B cell (primary cell): ENCODE measurements around the gene IL19. TPM values are rescaled to one million over a fixed set of nuclear protein-coding genes. Genes with fewer than 3 reads are reported as not detected.

Source experiments
- ATAC-seq: fragments of 200-7000 bp; cut with Tn5 transposase; one replicate; pipeline ENCODE4 v1.10.0; 2021; ENCODE audit warnings: low read depth, mild to moderate bottlenecking, moderate number of reproducible peaks, moderate library complexity
- CTCF ChIA-PET: fragments of 350-600 bp; sonication (Branson Sonifier 250); formaldehyde crosslinking; loops from one replicate; lab custom pipeline; 2021; ENCODE audit warnings: antibody characterized with exemption, inconsistent platforms; lab: Charles Lee
- POLR2A ChIA-PET: fragments of 350-600 bp; sonication (Branson Sonifier 250); formaldehyde crosslinking; loops from one replicate; lab custom pipeline; 2021; ENCODE audit warnings: antibody characterized with exemption; lab: Charles Lee
- DNase-seq: peaks from one replicate; pipeline ENCODE4 v3.0.0; 2013
- H2AFZ ChIP-seq: 2 replicates; pipeline ENCODE4 v1.6.1; 2012; ENCODE audit warnings: mild to moderate bottlenecking, low read depth, low read length; ENCODE audit not compliant: insufficient read depth, poor library complexity, severe bottlenecking
- H3K27ac ChIP-seq, 2 donors: 1 replicate in 1 of 2; 2 replicates in 1 of 2; pipeline ENCODE4 v1.5.1; 2012 to 2013; ENCODE audit warnings: low read length in 2 of 2, mild to moderate bottlenecking in 2 of 2, moderate library complexity in 1 of 2
- H3K27me3 ChIP-seq, 4 experiments: fragments of 200-600 bp in 1 of 4; sonication (generic) in 1 of 4; replicated peaks in 1 of 4; 1 replicate in 2 of 4; 2 replicates in 2 of 4; pipeline versions ENCODE4 v1.6.1 to v1.7.0; 2013 to 2016; ENCODE audit warnings: low read length in 3 of 4, mild to moderate bottlenecking in 2 of 4, mixed read lengths in 1 of 4, moderate library complexity in 1 of 4; ENCODE audit not compliant: insufficient read depth in 4 of 4, control insufficient read depth in 3 of 4; ENCODE audit errors: control extremely low read depth in 1 of 4
- H3K36me3 ChIP-seq, 2 experiments: replicated peaks in 1 of 2; 1 replicate in 1 of 2; 2 replicates in 1 of 2; pipeline versions ENCODE4 v1.6.1 to v1.7.1; 2013; ENCODE audit warnings: low read length in 1 of 2; ENCODE audit not compliant: insufficient read depth in 2 of 2, control insufficient read depth in 1 of 2; ENCODE audit errors: control extremely low read depth in 1 of 2, extremely low read depth in 1 of 2
- H3K4me1 ChIP-seq, 2 donors: fragments of 200-600 bp in 1 of 2; sonication (generic) in 1 of 2; 1 replicate in 1 of 2; 2 replicates in 1 of 2; pipeline versions ENCODE4 v1.5.1 to v1.6.1; 2013 to 2017; ENCODE audit warnings: low read length in 2 of 2; ENCODE audit not compliant: control insufficient read depth in 2 of 2, insufficient read depth in 2 of 2
- H3K4me2 ChIP-seq: replicated peaks from 2 replicates; pipeline ENCODE3; 2012; ENCODE audit warnings: mild to moderate bottlenecking, low read depth, low read length; ENCODE audit not compliant: poor library complexity, severe bottlenecking
- H3K4me3 ChIP-seq, 5 experiments: fragments of 200-600 bp in 1 of 5; sonication (generic) in 1 of 5; 1 replicate in 3 of 5; 2 replicates in 2 of 5; pipeline versions ENCODE4 v1.5.1 to v1.7.0; 2011 to 2016; ENCODE audit warnings: low read length in 4 of 5, mild to moderate bottlenecking in 4 of 5, low read depth in 2 of 5, control low read depth in 1 of 5, moderate library complexity in 1 of 5; ENCODE audit not compliant: insufficient read depth in 1 of 5; ENCODE audit errors: control extremely low read depth in 1 of 5, extremely low read depth in 1 of 5
- H3K79me2 ChIP-seq: fragments of 200-600 bp; sonication (generic); one replicate; pipeline ENCODE4 v1.6.0; 2016; ENCODE audit warnings: low read length; ENCODE audit not compliant: control insufficient read depth, insufficient read depth
- H3K9ac ChIP-seq: fragments of 200-600 bp; sonication (generic); 2 replicates; pipeline ENCODE4 v1.6.1; 2017; ENCODE audit warnings: mild to moderate bottlenecking, low read length, moderate library complexity
- H3K9me3 ChIP-seq, 3 donors: one replicate each; pipeline versions ENCODE4 v1.6.1 to v1.7.1; 2013; ENCODE audit warnings: low read length in 2 of 3; ENCODE audit not compliant: control insufficient read depth in 2 of 3, insufficient read depth in 1 of 3; ENCODE audit errors: control extremely low read depth in 1 of 3
- H4K20me1 ChIP-seq: 2 replicates; pipeline ENCODE4 v1.6.0; 2012; ENCODE audit warnings: mild to moderate bottlenecking, low read length; ENCODE audit not compliant: insufficient read depth, control insufficient read depth, poor library complexity, severe bottlenecking
- H3K27ac Mint-ChIP-seq: one replicate; pipeline ENCODE4 v1.8.0; 2021; ENCODE audit warnings: mixed read lengths
- H3K27me3 Mint-ChIP-seq: one replicate; pipeline ENCODE4 v1.8.0; 2021; ENCODE audit warnings: mixed read lengths
- H3K4me1 Mint-ChIP-seq: one replicate; pipeline ENCODE4 v1.8.0; 2021; ENCODE audit warnings: mixed read lengths
- H3K4me3 Mint-ChIP-seq: one replicate; pipeline ENCODE4 v1.8.0; 2021; ENCODE audit warnings: mixed read lengths
- H3K9me3 Mint-ChIP-seq: one replicate; pipeline ENCODE4 v1.8.0; 2022; ENCODE audit warnings: mixed read lengths; ENCODE audit not compliant: insufficient read depth
- CTCF ChIP-seq: fragments of 200-600 bp; IDR thresholded peaks from one replicate; pipeline ENCODE4 v1.8.0; 2022; ENCODE audit warnings: antibody characterized with exemption, mild to moderate bottlenecking
- EZH2 ChIP-seq: IDR thresholded peaks from 2 replicates; pipeline ENCODE4 v1.6.1; 2012; ENCODE audit warnings: borderline replicate concordance, low read depth, mild to moderate bottlenecking, moderate library complexity, low read length; ENCODE audit not compliant: insufficient read depth, poor library complexity, severe bottlenecking
- WGBS: methylation state at CpG from one replicate; pipeline ENCODE4 v1.1.5; 2013; ENCODE audit warnings: missing lambda C conversion rate; ENCODE audit not compliant: insufficient coverage; 5-methylcytosine and 5-hydroxymethylcytosine counted together
- intact Hi-C: fragments of 100-400 bp; cut with micrococcal nuclease; formaldehyde crosslinking; loops from one replicate; pipeline ENCODE4 v1.10.0; 2022
- polyA plus RNA-seq: library from polyadenylated mRNA; depleted of rRNA; stranded (reverse); fragments of >200 nt; gene quantifications from 2 replicates; pipeline ENCODE4 v1.2.3, GENCODE V29; 2012
- total RNA-seq, 2 donors: library from RNA; stranded (reverse); fragments of 120-200 nt in 1 of 2; gene quantifications; 1 replicate in 1 of 2; 2 replicates in 1 of 2; pipeline versions ENCODE4 v1.2.3 to v1.2.4, GENCODE V29; 2013 to 2022

Gene IL19
- total and polyA plus RNA-seq, 2 donors (not counting 1 experiment from before 2014, with no cell fraction given) = 0.27 TPM; not detected in 1

- H3K4me1 Mint-ChIP-seq = peaks cover 78% of the 10 kb centered on the region
- peak; percentile 50 for ATAC-seq
- H4K20me1 ChIP-seq = no peaks in the 10 kb centered on the region
- H3K27me3 Mint-ChIP-seq = no peaks in the 10 kb centered on the region
- ChIA-PET POLR2A (interaction anchor here (0.8 to 1.4 kb wide), 2 partner anchors 10 to 22 kb away, joined by 3 to 10 read pairs; partner anchors contain the start of genes IL10 and IL19), CTCF (interaction anchor here (1.2 to 1.6 kb wide), 3 partner anchors 9 to 58 kb away, joined by 4 to 6 read pairs (median 6); no protein-coding TSS in a partner anchor)
- no peak for TF ChIP-seq CTCF
- no peak for TF ChIP-seq EZH2
- H3K27me3 ChIP-seq = peaks cover 0 to 4% (median 0%) of the 10 kb centered on the region in 4 experiments
- H3K9me3 Mint-ChIP-seq = no peaks in the 10 kb centered on the region
- H3K4me2 ChIP-seq = no peak overlapping the region
- H3K36me3 ChIP-seq = no peaks in the 10 kb centered on the region
- no peaks in the 10 kb centered on the region for H3K79me2 ChIP-seq
- no peak overlapping the region for H3K27ac ChIP-seq
- H3K27ac Mint-ChIP-seq = peak overlapping the region; percentile 89
- no peak overlapping the region for H2AFZ ChIP-seq
- peaks cover 31 to 51% of the 10 kb centered on the region in 2 donors for H3K4me1 ChIP-seq
- no peaks in the 10 kb centered on the region for H3K9me3 ChIP-seq
- peak overlapping the region; percentile 56 for H3K4me3 Mint-ChIP-seq
- WGBS = 57% methylated on average over 15 of the region's 16 CpGs
- H3K9ac ChIP-seq = no peak overlapping the region
- DNase-seq = peak; percentile 47
- intact Hi-C loops = loop anchor here (1.0 kb wide), 1 partner anchor 9 kb away; no protein-coding TSS in a partner anchor
- no peak overlapping the region for H3K4me3 ChIP-seq
Observed at GRCh38 chr1:206792939-206793607, 22.5 kb downstream of the IL19 start.

GRCh38 chr1:206793620-206794019 is 23.0 kb downstream of the IL19 start:
- H3K9me3 Mint-ChIP-seq = no peaks in the 10 kb centered on the region
- ATAC-seq (no peak), DNase-seq (no peak)
- H3K27me3 Mint-ChIP-seq = no peaks in the 10 kb centered on the region
- Histone ChIP-seq H3K4me1 (peaks cover 31 to 51% of the 10 kb centered on the region in 2 donors), H2AFZ (no peak overlapping the region), H3K27me3 (peaks cover 0 to 4% (median 0%) of the 10 kb centered on the region in 4 experiments), H3K9me3 (no peaks in the 10 kb centered on the region), H4K20me1 (no peaks in the 10 kb centered on the region), H3K36me3 (no peaks in the 10 kb centered on the region), H3K27ac (no peak overlapping the region), H3K4me3 (no peak overlapping the region), H3K4me2 (no peak overlapping the region), H3K9ac (no peak overlapping the region), H3K79me2 (no peaks in the 10 kb centered on the region)
- WGBS = 62% methylated on average over 5 of the region's 7 CpGs
- CTCF ChIA-PET = interaction anchor here (1.2 to 2.5 kb wide), 4 partner anchors 8 to 59 kb away, joined by 4 to 12 read pairs (median 6); no protein-coding TSS in a partner anchor
- peak overlapping the region; percentile 89 for H3K27ac Mint-ChIP-seq
- POLR2A ChIA-PET = interaction anchor here (1.4 kb wide), 1 partner anchor 22 kb away, joined by 10 read pairs; the partner anchor contains the start of genes IL10 and IL19
- intact Hi-C loops = loop anchor here (1.0 kb wide), 1 partner anchor 9 kb away; no protein-coding TSS in a partner anchor
- H3K4me3 Mint-ChIP-seq = peak overlapping the region; percentile 56
- peaks cover 79% of the 10 kb centered on the region for H3K4me1 Mint-ChIP-seq
- TF ChIP-seq CTCF (no peak), EZH2 (no peak)
